ENCODE measurements around the gene CCDC73. TPM values are rescaled to one million over a fixed set of nuclear protein-coding genes. Genes with fewer than 3 reads are reported as not detected.
"Not testable (repeated sequence)": the region's sequence is repeated elsewhere in the genome, so short reads cannot be mapped to it uniquely, and the experiment has no call there.

Gene CCDC73
- total RNA-seq, 1 donor from 2014 or later: not detected

- ATAC-seq (no peak), DNase-seq (ENCODE audit: missing footprints) (no peak)
- intact Hi-C loops (cut with DNase I): no loop called here
Measured at GRCh38 chr11:32613500-32614151, 180.8 kb downstream of the CCDC73 start.

GRCh38 chr11:32610797-32611352 lies 183.6 kb downstream of the CCDC73 start:
- intact Hi-C loops (cut with DNase I): no loop called here
- ATAC-seq (no peak), DNase-seq (ENCODE audit: missing footprints) (no peak)

- ATAC-seq; DNase-seq (ENCODE audit: missing footprints); intact Hi-C loops (cut with DNase I): not testable (repeated sequence)
Measured at GRCh38 chr11:32608826-32609225, 185.6 kb downstream of the CCDC73 start.

GRCh38 chr11:32606220-32606619 lies 188.2 kb downstream of the CCDC73 start:
- intact Hi-C loops (cut with DNase I): no loop called here
- DNase-seq (ENCODE audit: missing footprints) (no peak), ATAC-seq (no peak)

GRCh38 chr11:32602657-32603415 lies 191.6 kb downstream of the CCDC73 start:
- ATAC-seq: no peak
- DNase-seq (ENCODE audit: missing footprints): no peak
- intact Hi-C loops (cut with DNase I): no loop called here

- DNase-seq (ENCODE audit: missing footprints) (no peak), ATAC-seq (no peak)
- intact Hi-C loops (cut with DNase I): no loop called here
Measured at GRCh38 chr11:32597921-32598320, 196.5 kb downstream of the CCDC73 start.

- ATAC-seq; intact Hi-C loops (cut with DNase I); DNase-seq (ENCODE audit: missing footprints): not testable (repeated sequence)
Measured at GRCh38 chr11:32596114-32596513, 198.3 kb downstream of the CCDC73 start.

GRCh38 chr11:32594272-32594671 lies 200.2 kb downstream of the CCDC73 start:
- ATAC-seq (no peak), DNase-seq (ENCODE audit: missing footprints) (no peak)
- intact Hi-C loops (cut with DNase I): no loop called here

GRCh38 chr11:32586576-32587190 lies 207.8 kb downstream of the CCDC73 start:
- DNase-seq (ENCODE audit: missing footprints) (no peak), ATAC-seq (no peak)
- intact Hi-C loops (cut with DNase I): loop anchor here (10.0 kb wide), 2 partner anchors 152 to 308 kb away; partner anchors contain the start of genes QSER1 and WT1

- DNase-seq (ENCODE audit: missing footprints) (no peak), ATAC-seq (no peak)
- intact Hi-C loops (cut with DNase I): loop anchor here (10.0 kb wide), 2 partner anchors 150 to 310 kb away; partner anchors contain the start of genes QSER1 and WT1
Measured at GRCh38 chr11:32584921-32585320, 209.5 kb downstream of the CCDC73 start.

GRCh38 chr11:32583459-32584271 lies 210.8 kb downstream of the CCDC73 start, which contains the start of gene EIF3M:
EIF3M (plus strand) TSS chr11:32583831; CDS start chr11:32583888, 57 bp downstream.
- intact Hi-C loops (cut with DNase I): loop anchor here (10.0 kb wide), 2 partner anchors 149 to 311 kb away; partner anchors contain the start of genes QSER1 and WT1
- DNase-seq (ENCODE audit: missing footprints) (peak; percentile 99), ATAC-seq (peak; percentile 100)

- DNase-seq (ENCODE audit: missing footprints): no peak
- intact Hi-C loops (cut with DNase I): loop anchor here (10.0 kb wide), 2 partner anchors 147 to 313 kb away; partner anchors contain the start of genes QSER1 and WT1
- no peak for ATAC-seq
Measured at GRCh38 chr11:32581556-32581955, 212.9 kb downstream of the CCDC73 start.

- intact Hi-C loops (cut with DNase I): loop anchor here (10.0 kb wide), 2 partner anchors 146 to 314 kb away; partner anchors contain the start of genes QSER1 and WT1
- ATAC-seq (no peak), DNase-seq (ENCODE audit: missing footprints) (no peak)
Measured at GRCh38 chr11:32580967-32581366, 213.5 kb downstream of the CCDC73 start.

GRCh38 chr11:32576456-32576855 lies 218.0 kb downstream of the CCDC73 start:
- ATAC-seq (no peak), DNase-seq (ENCODE audit: missing footprints) (no peak)
- intact Hi-C loops (cut with DNase I): no loop called here

GRCh38 chr11:32575070-32575469 lies 219.4 kb downstream of the CCDC73 start:
- no peak for ATAC-seq
- no peak for DNase-seq (ENCODE audit: missing footprints)
- intact Hi-C loops (cut with DNase I): no loop called here

GRCh38 chr11:32574421-32574820 lies 220.0 kb downstream of the CCDC73 start:
- intact Hi-C loops (cut with DNase I): no loop called here
- ATAC-seq: no peak
- DNase-seq (ENCODE audit: missing footprints): no peak

GRCh38 chr11:32573228-32573627 lies 221.2 kb downstream of the CCDC73 start:
- ATAC-seq (no peak), DNase-seq (ENCODE audit: missing footprints) (no peak)
- intact Hi-C loops (cut with DNase I): no loop called here

- ATAC-seq (no peak), DNase-seq (ENCODE audit: missing footprints) (no peak)
- intact Hi-C loops (cut with DNase I): no loop called here
Measured at GRCh38 chr11:32571039-32571438, 223.4 kb downstream of the CCDC73 start.

All from Right ventricle myocardium inferior (tissue), 1 donor.